GM18517 (cell line): ENCODE data around the gene HAT1.
"Not testable (repeated sequence)": the region's sequence is repeated elsewhere in the genome, so short reads cannot be mapped to it uniquely, and the experiment has no call there.

Source experiments
- ATAC-seq: cut with Tn5 transposase; IDR thresholded peaks from one replicate; pipeline ENCODE4 v1.9.1; 2021; ENCODE audit warnings: mild to moderate bottlenecking, moderate library complexity; ENCODE audit not compliant: unreplicated experiment

HAT1 gene

DNA sequence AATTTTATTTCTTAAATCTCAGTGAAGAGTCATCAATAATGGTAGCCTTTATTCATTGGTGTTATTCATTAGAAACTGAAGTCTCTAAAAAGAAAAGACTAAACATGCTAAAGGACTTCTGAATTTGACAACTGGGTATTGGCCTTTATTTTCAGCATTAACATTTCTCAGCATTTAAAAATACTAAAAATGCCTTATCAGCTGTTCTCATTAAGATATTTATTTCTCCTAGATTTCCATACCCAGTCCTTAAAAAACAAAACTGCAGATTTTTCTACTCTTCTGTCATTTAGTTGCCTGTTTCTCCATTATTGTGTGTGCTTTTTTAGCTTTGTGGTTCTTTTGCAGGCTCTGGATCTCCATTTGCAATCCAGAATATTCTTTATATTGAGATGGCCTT lies 46.2 kb downstream of the HAT1 start:
- no peak for ATAC-seq

DNA sequence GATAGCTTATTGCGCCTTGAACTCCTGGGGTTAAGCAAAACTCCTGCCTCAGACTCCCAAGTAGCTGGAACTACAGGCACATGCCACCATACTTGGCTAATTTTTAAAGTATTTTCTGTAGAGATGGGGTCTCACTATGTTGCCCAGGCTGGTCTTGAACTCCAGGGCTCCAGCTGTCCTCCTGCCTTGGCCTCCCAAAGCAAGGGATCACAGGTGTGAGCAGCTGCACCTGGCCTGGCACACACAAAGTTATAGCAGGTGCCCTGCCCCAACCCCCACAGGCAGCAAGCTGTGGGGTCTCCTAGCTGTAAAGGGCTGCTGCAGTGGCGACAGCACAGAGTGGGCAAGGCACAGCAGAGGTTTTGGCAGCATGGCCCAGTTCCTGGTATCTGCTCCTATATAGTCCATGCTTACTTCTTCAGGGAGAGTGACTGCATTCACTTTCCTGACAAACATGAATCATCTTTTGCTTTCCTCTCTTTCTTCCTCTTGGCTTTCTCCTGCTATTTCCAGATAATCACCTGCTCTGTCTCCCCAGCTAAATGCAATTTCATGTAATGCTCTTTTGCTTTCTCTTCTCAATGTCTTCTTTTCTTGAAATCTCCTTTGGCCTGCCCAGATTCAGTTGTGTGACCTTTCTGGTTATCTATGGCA lies 50.2 kb downstream of the HAT1 start:
- ATAC-seq: no peak

GRCh38 chr2:171979103-171979502 lies 56.8 kb downstream of the HAT1 start:
- ATAC-seq: no peak

DNA sequence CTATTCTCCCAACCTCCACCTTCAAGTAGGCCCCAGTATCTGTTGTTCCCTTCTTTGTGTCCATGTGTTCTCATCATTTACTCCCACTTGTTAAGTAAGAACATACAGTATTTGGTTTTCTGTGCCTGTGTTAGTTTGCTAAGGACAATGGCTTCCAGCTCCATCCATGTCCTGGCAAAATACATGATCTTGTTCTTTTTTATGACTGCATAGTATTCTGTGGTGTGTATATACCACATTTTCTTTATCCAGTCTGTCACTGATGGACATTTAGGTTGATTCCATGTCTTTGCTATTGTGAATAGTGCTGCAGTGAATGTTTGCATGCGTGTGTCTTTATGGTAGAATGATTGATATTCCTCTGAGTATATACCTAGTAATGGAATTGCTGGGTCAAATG lies 61.7 kb downstream of the HAT1 start:
- not testable (repeated sequence) for ATAC-seq

DNA sequence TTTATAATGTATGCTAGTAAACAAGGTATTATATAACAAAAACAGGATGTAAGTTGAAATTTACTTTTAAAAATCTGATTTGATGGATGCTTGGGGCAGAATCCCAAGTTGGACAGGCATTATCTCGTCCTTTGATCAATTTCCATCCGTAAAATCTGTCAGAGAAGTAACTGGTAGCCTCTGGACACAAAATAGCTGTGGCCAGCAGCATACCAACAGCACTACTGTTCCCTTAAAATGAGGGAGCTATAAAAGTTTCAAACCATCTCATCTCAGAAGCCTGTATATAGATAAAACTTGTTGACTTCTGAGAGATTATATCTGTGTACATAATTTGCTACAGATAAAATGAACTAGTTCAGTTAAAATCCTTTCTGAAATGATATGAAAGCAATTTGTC lies 62.8 kb downstream of the HAT1 start:
- ATAC-seq: no peak

GRCh38 chr2:171986778-171987177 lies 64.5 kb downstream of the HAT1 start:
- no peak for ATAC-seq

GRCh38 chr2:171991027-171991426 lies 68.8 kb downstream of the HAT1 start:
- ATAC-seq: no peak

DNA sequence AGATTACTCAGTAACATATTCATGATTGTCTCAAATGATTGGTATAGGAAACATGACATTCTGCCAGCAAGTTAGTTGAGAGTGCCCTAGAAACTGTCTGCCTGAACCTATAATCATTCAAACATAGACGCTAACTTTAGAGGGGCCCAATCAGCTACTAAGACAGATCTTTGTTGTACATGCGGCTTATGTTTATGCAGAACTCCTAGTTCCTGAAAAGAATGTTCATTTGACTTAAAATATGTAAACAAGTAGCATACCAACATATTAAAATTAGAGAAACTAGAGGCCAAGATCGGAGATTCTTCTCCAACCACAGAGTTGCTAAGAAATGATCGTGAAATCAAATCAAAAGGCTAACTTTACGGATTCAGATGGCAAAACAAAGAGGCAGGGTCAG lies 73.3 kb downstream of the HAT1 start:
- ATAC-seq: no peak

DNA sequence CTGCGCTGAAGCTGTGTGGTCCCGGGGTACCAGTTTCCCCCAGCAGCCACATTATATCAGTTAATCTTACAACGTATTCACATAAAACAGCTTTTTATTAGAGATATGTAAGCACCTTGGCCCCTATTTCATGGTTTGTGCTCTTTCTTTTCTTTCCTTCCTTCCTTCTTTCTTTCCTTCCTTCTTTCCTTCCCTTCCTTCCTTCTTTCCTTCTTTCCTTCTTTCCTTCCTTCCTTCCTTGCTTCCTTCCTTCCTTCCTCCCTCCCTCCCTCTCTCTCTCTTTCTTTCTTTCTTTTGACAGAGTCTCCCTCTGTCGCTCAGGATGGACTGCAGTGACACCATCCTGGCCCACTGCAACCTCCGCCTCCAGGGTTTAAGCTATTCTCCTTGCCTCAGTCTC lies 73.8 kb downstream of the HAT1 start:
- ATAC-seq: no peak

GRCh38 chr2:171997031-171997430 lies 74.8 kb downstream of the HAT1 start:
- not testable (repeated sequence) for ATAC-seq

DNA sequence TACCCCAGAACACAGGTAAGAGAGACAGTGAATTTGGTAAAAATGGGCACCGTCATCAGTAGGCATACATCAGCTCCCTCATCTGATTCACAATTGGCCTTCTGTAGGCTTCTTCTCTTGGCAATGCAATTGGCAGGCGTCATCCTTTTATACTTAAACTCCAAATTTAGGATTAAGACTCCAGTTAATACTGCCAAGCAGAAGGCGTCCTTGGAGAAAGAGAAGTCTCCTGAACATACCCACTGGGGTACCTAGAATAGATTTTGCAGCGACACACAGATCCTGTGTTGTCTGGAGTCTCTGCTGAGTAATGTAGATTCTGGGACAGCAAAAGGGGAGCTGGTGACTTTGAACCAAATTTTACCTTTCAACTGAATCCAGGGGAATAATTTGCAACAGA lies 76.9 kb downstream of the HAT1 start:
- ATAC-seq: no peak

DNA sequence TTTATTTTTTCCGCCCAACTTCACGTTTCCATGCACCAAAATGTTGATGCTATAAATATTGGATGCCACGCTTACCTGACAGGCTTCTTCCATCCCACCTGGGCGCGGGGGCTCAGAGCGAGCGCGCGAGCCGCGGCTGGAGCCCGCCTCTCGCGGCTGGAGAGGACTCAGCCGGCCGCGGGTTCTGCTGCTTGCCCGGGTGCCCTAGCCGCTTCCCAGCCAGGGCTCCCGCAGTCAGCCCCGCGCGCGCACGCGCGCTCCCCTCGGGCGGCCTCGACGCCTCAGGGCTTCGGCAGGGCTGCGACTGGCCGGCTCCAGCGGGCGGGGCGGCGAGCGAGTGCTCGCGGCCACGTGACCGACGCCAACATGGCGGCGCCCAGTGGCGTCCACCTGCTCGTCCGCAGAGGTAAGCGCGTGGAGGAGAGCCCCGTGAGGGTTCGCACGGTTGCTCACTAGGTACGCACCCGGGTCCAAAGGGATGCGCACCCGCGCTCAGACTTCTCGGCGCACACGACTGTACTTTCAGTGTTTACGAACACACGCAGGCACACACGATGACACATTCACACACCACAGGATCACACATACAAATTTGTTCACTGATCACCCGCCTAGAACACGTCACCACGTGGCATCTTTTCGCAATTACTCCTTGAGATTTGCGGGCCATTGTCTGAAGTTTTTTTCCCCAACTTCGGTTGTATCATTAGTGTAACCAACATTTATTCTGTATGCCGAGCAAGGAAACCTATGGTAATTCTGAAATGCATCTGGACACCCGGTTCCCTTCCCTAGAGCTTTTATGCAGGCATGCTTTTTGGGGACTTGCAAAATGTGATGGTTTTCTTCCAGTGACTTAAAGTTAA lies 77.6 kb downstream of the HAT1 start, which contains the start of gene METAP1D:
Gene METAP1D (plus strand): TSS at position 350 of the 866 bp plus-strand sequence. CDS start 17 bp downstream, at position 367.
- ATAC-seq: peak; percentile 91

- ATAC-seq: no peak
Observed at GRCh38 chr2:172000696-172001361, 78.6 kb downstream of the HAT1 start.

DNA sequence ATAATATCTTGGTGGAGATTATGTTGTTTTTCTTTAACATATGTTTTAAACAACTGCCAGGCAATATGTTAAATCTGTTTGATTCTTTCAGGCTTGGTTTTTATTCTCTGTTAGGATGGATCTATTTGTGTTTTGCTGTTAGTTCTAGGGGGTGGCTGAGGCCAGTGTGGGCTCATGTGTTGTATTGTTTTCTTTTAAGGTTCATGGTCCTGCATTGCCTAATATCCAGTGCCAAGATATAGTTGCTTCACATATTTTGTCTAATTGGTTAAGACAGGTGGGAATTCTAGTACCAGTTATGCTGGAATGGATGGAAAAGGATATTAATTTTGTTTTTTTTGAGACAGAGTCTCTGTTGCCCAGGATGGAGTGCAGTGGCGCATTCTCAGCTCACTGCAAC lies 85.1 kb downstream of the HAT1 start:
- ATAC-seq: no peak

DNA sequence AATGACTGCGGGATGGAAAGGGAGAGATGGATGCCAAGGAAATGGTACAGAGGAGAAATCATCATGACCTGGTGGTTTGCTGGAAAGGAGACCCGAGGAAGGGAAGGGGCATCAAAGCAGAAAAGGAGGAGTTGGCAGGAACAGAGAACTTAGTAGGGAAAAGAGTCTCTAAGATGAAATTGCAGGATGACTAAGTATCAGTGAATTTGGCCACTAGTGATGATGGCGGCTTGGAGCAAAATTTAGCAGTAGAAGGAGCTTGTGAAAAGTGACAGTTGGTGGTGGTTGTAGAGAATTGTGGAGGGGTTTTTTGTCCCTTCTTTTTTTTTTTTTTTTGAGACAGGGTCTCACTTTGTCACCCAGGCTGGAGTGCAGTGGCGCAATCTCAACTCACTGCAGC lies 87.6 kb downstream of the HAT1 start:
- ATAC-seq: no peak

DNA sequence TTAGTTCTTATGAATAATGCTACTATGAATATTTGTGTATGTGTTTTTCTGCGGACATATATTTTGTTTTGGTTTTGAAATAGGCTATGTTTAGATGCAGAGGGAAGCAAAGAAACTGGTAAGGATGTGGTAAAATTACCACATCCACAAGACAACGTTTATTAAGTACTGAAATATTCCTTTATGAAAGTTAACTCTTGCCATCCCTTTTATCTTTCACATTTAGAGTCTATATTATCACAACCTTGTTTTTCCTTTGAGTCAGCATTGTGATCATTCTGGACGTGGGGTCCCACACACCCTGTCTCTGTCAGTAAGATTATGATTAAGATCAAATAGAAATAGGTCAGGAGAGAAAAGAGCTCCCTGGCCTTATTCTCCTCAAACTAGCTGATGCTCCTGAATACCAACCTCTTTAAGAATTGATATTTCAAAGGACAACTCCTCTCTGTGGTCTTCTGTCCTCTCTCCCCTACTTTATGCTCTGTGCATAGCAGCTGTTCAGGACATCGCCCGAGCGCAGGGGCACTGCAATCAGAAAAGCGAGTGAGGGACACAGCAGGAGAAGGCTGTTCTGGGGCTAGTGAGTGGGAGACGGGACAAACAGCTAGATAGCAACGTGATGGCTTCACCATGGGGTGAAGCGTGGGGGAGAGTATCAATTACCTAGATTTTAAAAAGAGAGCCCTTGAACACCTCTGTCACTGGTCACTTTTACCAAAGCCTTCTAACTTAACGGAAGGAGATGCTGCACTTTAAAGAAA lies 89.7 kb downstream of the HAT1 start:
- no peak for ATAC-seq

GRCh38 chr2:172012677-172013391 lies 90.6 kb downstream of the HAT1 start:
- ATAC-seq: no peak

DNA sequence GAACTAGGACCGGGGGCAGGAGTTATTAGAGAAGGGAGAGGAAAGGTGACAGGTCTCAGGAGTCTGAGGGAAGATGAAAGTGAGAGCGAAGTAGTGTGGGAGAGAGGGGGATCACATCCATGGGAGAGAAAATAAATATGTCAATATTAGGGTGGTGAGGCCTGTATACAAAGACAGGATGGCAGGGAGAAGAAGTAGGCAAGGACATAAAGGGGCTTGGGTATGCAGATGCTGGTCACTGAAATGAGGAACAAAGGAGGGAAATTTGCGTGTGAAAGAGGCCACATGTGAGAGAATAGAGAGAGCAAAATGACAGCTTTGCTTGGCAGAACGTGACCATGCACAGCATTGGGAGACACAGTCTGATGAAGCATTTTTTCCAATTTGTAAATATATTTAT lies 91.1 kb downstream of the HAT1 start:
- no peak for ATAC-seq

- ATAC-seq: no peak
Observed at GRCh38 chr2:172021074-172021931, 99.0 kb downstream of the HAT1 start.
